Dermis blood vessel endothelial cell (primary cell): ENCODE measurements around the gene C1QTNF12. TPM values are rescaled to one million over a fixed set of nuclear protein-coding genes. Genes with fewer than 3 reads are reported as not detected.
"Not testable (repeated sequence)": the region's sequence is repeated elsewhere in the genome, so short reads cannot be mapped to it uniquely, and the experiment has no call there.

Source experiments
- DNase-seq: peaks from one replicate; pipeline ENCODE4 v3.0.0; 2010
- total RNA-seq: library from RNA; depleted of rRNA; stranded (reverse); fragments of >200 nt; gene quantifications from 2 replicates; pipeline ENCODE4 v1.2.3, GENCODE V29; 2014

The C1QTNF12 gene
- total RNA-seq, 1 donor from 2014 or later = 0.17 TPM

GRCh38 chr1:1196431-1197187, 49.9 kb downstream of the C1QTNF12 start:
- no peak for DNase-seq

GRCh38 chr1:1195726-1196125, 50.8 kb downstream of the C1QTNF12 start:
- DNase-seq = not testable (repeated sequence)

GRCh38 chr1:1194723-1195122, 51.8 kb downstream of the C1QTNF12 start:
- DNase-seq = no peak

Other genes starting within 250 kb of the C1QTNF12 start
- gene HES4, start 246.6 kb downstream of the C1QTNF12 start, total RNA-seq = 49.6 and 76.9 TPM in 2 replicates
- gene ISG15, start 233.2 kb downstream of the C1QTNF12 start, total RNA-seq = 75.4 and 122 TPM in 2 replicates
- 102 and 117 TPM in 2 replicates for gene AGRN, start 226.6 kb downstream of the C1QTNF12 start, total RNA-seq
- gene RNF223, start 172.4 kb downstream of the C1QTNF12 start, total RNA-seq = not detected in 2 replicates
- gene C1orf159, start 130.6 kb downstream of the C1QTNF12 start, total RNA-seq = 11.4 and 11.7 TPM in 2 replicates
- not detected in 2 replicates for gene TTLL10, start 72.8 kb downstream of the C1QTNF12 start, total RNA-seq
- 1.0 TPM in 1 of 2 replicates, not detected in the other for gene TNFRSF18, start 40.1 kb downstream of the C1QTNF12 start, total RNA-seq
- gene TNFRSF4, start 32.6 kb downstream of the C1QTNF12 start, total RNA-seq = 1.8 and 4.8 TPM in 2 replicates
- gene SDF4, start 14.7 kb downstream of the C1QTNF12 start, total RNA-seq = 122 and 160 TPM in 2 replicates
- gene B3GALT6, start 14.5 kb downstream of the C1QTNF12 start, total RNA-seq = 36.1 and 46.6 TPM in 2 replicates
- gene UBE2J2, start 27.1 kb upstream of the C1QTNF12 start, total RNA-seq = 57.3 and 62.1 TPM in 2 replicates
- 0.14 and 1.0 TPM in 2 replicates for gene SCNN1D, start 33.7 kb upstream of the C1QTNF12 start, total RNA-seq
- gene ACAP3, start 61.2 kb upstream of the C1QTNF12 start, total RNA-seq = 16.8 and 30.6 TPM in 2 replicates
- gene PUSL1, start 61.9 kb upstream of the C1QTNF12 start, total RNA-seq = 11.1 and 13.7 TPM in 2 replicates
- gene INTS11, start 77.9 kb upstream of the C1QTNF12 start, total RNA-seq = 52.8 and 77.5 TPM in 2 replicates
- gene CPTP, start 78.1 kb upstream of the C1QTNF12 start, total RNA-seq = 21.6 and 33.3 TPM in 2 replicates
- 0.28 and 0.85 TPM in 2 replicates for gene TAS1R3, start 84.6 kb upstream of the C1QTNF12 start, total RNA-seq
- gene DVL1, start 102.7 kb upstream of the C1QTNF12 start, total RNA-seq = 43.5 and 54.6 TPM in 2 replicates
- 0.56 and 1.7 TPM in 2 replicates for gene MXRA8, start 111.8 kb upstream of the C1QTNF12 start, total RNA-seq
- 80.2 and 106 TPM in 2 replicates for gene AURKAIP1, start 128.5 kb upstream of the C1QTNF12 start, total RNA-seq
- gene CCNL2, start 152.6 kb upstream of the C1QTNF12 start, total RNA-seq = 71.1 and 183 TPM in 2 replicates
- 98.2 and 102 TPM in 2 replicates for gene MRPL20, start 160.6 kb upstream of the C1QTNF12 start, total RNA-seq
- gene ANKRD65, start 174.6 kb upstream of the C1QTNF12 start, total RNA-seq = 0.28 and 0.51 TPM in 2 replicates
- 12.7 and 45.3 TPM in 2 replicates for gene VWA1, start 189.0 kb upstream of the C1QTNF12 start, total RNA-seq
- gene ATAD3C, start 203.0 kb upstream of the C1QTNF12 start, total RNA-seq = 0.17 and 1.5 TPM in 2 replicates
- 15.0 and 21.7 TPM in 2 replicates for gene ATAD3B, start 225.0 kb upstream of the C1QTNF12 start, total RNA-seq